Measurements from ENCODE around the gene WHAMM.
"Not testable (repeated sequence)": the region's sequence is repeated elsewhere in the genome, so short reads cannot be mapped to it uniquely, and the experiment has no call there.

Gene WHAMM

GRCh38 chr15:82810890-82811426 lies 1.5 kb downstream of the WHAMM start:
- peak overlapping the region; percentile 95 for H3K9ac ChIP-seq (ENCODE audit: low read depth, low read length)
- peaks cover 30% of the 10 kb centered on the region for H3K36me3 ChIP-seq (ENCODE audit: insufficient read depth, low read length)
- no peaks in the 10 kb centered on the region for H3K9me3 ChIP-seq (ENCODE audit: insufficient read depth, low read length, severe bottlenecking)
- ATAC-seq (ENCODE audit: insufficient read depth, low read depth) (no peak), DNase-seq (peak; percentile 22)
- peak overlapping the region; percentile 66 for H3K4me2 ChIP-seq (ENCODE audit: insufficient read depth, low read length)
- peak overlapping the region; percentile 90 for H3K27ac ChIP-seq (ENCODE audit: low read length)
- peaks cover 15% of the 10 kb centered on the region; the same call in 1 of the 2 replicates for H4K20me1 ChIP-seq (ENCODE audit: insufficient read depth, low read length)
- no peaks in the 10 kb centered on the region for H3K27me3 ChIP-seq (ENCODE audit: insufficient read depth, low read length, poor library complexity)
- H2AFZ ChIP-seq (ENCODE audit: low read depth, low read length), result 0 out of 2 replicates have a peak overlapping the region, but pooled peaks have one; percentile 14
- H3K4me1 ChIP-seq (ENCODE audit: insufficient read depth, low read length), result peaks cover 26% of the 10 kb centered on the region
- H3K79me2 ChIP-seq (ENCODE audit: insufficient read depth, low read length), result peaks cover 55% of the 10 kb centered on the region
- peak overlapping the region; percentile 95 for H3K4me3 ChIP-seq (ENCODE audit: low read depth in 1 of 2, low read length in 2 of 2)
- TF ChIP-seq, protein P1, sequence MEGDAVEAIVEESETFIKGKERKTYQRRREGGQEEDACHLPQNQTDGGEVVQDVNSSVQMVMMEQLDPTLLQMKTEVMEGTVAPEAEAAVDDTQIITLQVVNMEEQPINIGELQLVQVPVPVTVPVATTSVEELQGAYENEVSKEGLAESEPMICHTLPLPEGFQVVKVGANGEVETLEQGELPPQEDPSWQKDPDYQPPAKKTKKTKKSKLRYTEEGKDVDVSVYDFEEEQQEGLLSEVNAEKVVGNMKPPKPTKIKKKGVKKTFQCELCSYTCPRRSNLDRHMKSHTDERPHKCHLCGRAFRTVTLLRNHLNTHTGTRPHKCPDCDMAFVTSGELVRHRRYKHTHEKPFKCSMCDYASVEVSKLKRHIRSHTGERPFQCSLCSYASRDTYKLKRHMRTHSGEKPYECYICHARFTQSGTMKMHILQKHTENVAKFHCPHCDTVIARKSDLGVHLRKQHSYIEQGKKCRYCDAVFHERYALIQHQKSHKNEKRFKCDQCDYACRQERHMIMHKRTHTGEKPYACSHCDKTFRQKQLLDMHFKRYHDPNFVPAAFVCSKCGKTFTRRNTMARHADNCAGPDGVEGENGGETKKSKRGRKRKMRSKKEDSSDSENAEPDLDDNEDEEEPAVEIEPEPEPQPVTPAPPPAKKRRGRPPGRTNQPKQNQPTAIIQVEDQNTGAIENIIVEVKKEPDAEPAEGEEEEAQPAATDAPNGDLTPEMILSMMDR (IDR thresholded peaks at IDR 0.05; ENCODE audit: borderline replicate concordance, extremely low read depth, low read length, poor library complexity, severe bottlenecking), result no peak
- no peak for TF ChIP-seq EZH2 (IDR thresholded peaks at IDR 0.05; ENCODE audit: borderline replicate concordance, low read depth, low read length, severe bottlenecking)

GRCh38 chr15:82812994-82813393 lies 3.6 kb downstream of the WHAMM start:
- no peak overlapping the region for H3K4me2 ChIP-seq (ENCODE audit: insufficient read depth, low read length)

DNA sequence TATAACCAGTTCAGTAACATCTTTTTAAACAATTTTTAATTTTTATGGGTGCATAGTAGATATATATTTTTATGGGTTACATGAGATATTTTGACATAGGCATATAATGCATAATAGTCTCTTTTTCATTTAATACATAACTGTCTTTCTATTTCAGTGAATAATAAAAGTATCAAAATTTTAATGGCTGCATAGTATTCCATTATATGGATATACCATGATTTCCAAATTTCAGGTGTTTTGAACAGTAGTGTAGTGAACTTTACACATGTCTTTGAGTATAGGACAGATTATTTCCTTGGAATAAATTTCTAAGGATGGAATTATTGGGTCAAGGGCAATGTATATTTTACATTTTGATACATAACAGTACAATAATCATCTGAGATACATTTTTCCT lies 10.7 kb downstream of the WHAMM start:
- Histone ChIP-seq H3K36me3 (ENCODE audit: insufficient read depth, low read length) (peaks cover 59% of the 10 kb centered on the region), H4K20me1 (ENCODE audit: insufficient read depth, low read length) (no peaks in the 10 kb centered on the region), H3K4me1 (ENCODE audit: insufficient read depth, low read length) (no peaks in the 10 kb centered on the region), H3K9me3 (ENCODE audit: insufficient read depth, low read length, severe bottlenecking) (no peaks in the 10 kb centered on the region), H3K27ac (ENCODE audit: low read length) (no peak overlapping the region), H2AFZ (ENCODE audit: low read depth, low read length) (no peak overlapping the region), H3K4me3 (ENCODE audit: low read depth in 1 of 2, low read length in 2 of 2) (no peak overlapping the region), H3K9ac (ENCODE audit: low read depth, low read length) (no peak overlapping the region), H3K79me2 (ENCODE audit: insufficient read depth, low read length) (peaks cover 10% of the 10 kb centered on the region), H3K4me2 (ENCODE audit: insufficient read depth, low read length) (no peak overlapping the region), H3K27me3 (ENCODE audit: insufficient read depth, low read length, poor library complexity) (no peaks in the 10 kb centered on the region)
- TF ChIP-seq, protein P1 (IDR thresholded peaks at IDR 0.05; ENCODE audit: borderline replicate concordance, extremely low read depth, low read length, poor library complexity, severe bottlenecking), result no peak
- TF ChIP-seq EZH2 (IDR thresholded peaks at IDR 0.05; ENCODE audit: borderline replicate concordance, low read depth, low read length, severe bottlenecking), result no peak
- DNase-seq (no peak), ATAC-seq (ENCODE audit: insufficient read depth, low read depth) (no peak)

More at GRCh38 chr15:82812994-82813393, 3.6 kb downstream of the WHAMM start:
- Histone ChIP-seq H3K9ac (ENCODE audit: low read depth, low read length) (no peak overlapping the region), H3K36me3 (ENCODE audit: insufficient read depth, low read length) (peaks cover 49% of the 10 kb centered on the region), H3K4me1 (ENCODE audit: insufficient read depth, low read length) (peaks cover 26% of the 10 kb centered on the region), H2AFZ (ENCODE audit: low read depth, low read length) (no peak overlapping the region), H3K79me2 (ENCODE audit: insufficient read depth, low read length) (peaks cover 56% of the 10 kb centered on the region), H3K9me3 (ENCODE audit: insufficient read depth, low read length, severe bottlenecking) (no peaks in the 10 kb centered on the region), H3K27ac (ENCODE audit: low read length) (no peak overlapping the region), H3K4me3 (ENCODE audit: low read depth in 1 of 2, low read length in 2 of 2) (no peak overlapping the region), H4K20me1 (ENCODE audit: insufficient read depth, low read length) (peaks cover 15% of the 10 kb centered on the region; the same call in 1 of the 2 replicates), H3K27me3 (ENCODE audit: insufficient read depth, low read length, poor library complexity) (no peaks in the 10 kb centered on the region)
- DNase-seq (no peak), ATAC-seq (ENCODE audit: insufficient read depth, low read depth) (no peak)
- no peak for TF ChIP-seq EZH2 (IDR thresholded peaks at IDR 0.05; ENCODE audit: borderline replicate concordance, low read depth, low read length, severe bottlenecking)
- TF ChIP-seq, protein P1 (IDR thresholded peaks at IDR 0.05; ENCODE audit: borderline replicate concordance, extremely low read depth, low read length, poor library complexity, severe bottlenecking), result no peak

- H3K4me2 ChIP-seq (ENCODE audit: insufficient read depth, low read length); H2AFZ ChIP-seq (ENCODE audit: low read depth, low read length); H4K20me1 ChIP-seq (ENCODE audit: insufficient read depth, low read length); H3K4me1 ChIP-seq (ENCODE audit: insufficient read depth, low read length); H3K9me3 ChIP-seq (ENCODE audit: insufficient read depth, low read length, severe bottlenecking); H3K4me3 ChIP-seq (ENCODE audit: low read depth in 1 of 2, low read length in 2 of 2); H3K27ac ChIP-seq (ENCODE audit: low read length); ATAC-seq (ENCODE audit: insufficient read depth, low read depth); H3K27me3 ChIP-seq (ENCODE audit: insufficient read depth, low read length, poor library complexity); DNase-seq; H3K9ac ChIP-seq (ENCODE audit: low read depth, low read length); H3K79me2 ChIP-seq (ENCODE audit: insufficient read depth, low read length): not testable (repeated sequence)
- H3K36me3 ChIP-seq (ENCODE audit: insufficient read depth, low read length), result peaks cover 57% of the 10 kb centered on the region
Observed at GRCh38 chr15:82821396-82821795, 12.0 kb downstream of the WHAMM start.

- H3K27me3 ChIP-seq (ENCODE audit: insufficient read depth, low read length, poor library complexity); H3K27ac ChIP-seq (ENCODE audit: low read length); H3K4me1 ChIP-seq (ENCODE audit: insufficient read depth, low read length); H3K9ac ChIP-seq (ENCODE audit: low read depth, low read length); H3K4me2 ChIP-seq (ENCODE audit: insufficient read depth, low read length); ATAC-seq (ENCODE audit: insufficient read depth, low read depth); H3K9me3 ChIP-seq (ENCODE audit: insufficient read depth, low read length, severe bottlenecking); DNase-seq; H2AFZ ChIP-seq (ENCODE audit: low read depth, low read length); H4K20me1 ChIP-seq (ENCODE audit: insufficient read depth, low read length); H3K79me2 ChIP-seq (ENCODE audit: insufficient read depth, low read length); H3K4me3 ChIP-seq (ENCODE audit: low read depth in 1 of 2, low read length in 2 of 2): not testable (repeated sequence)
- H3K36me3 ChIP-seq (ENCODE audit: insufficient read depth, low read length), result peaks cover 57% of the 10 kb centered on the region
Observed at GRCh38 chr15:82821851-82822250, 12.4 kb downstream of the WHAMM start.
